PFSK-1 (cell line): ENCODE measurements around the gene RNF175.

ENCODE experiments used
- FOXP2 ChIP-seq: optimal IDR thresholded peaks from 2 replicates; pipeline ENCODE3; 2011; ENCODE audit warnings: borderline replicate concordance, control low read depth, inconsistent platforms; ENCODE audit not compliant: insufficient read depth; ENCODE audit errors: extremely low read length, extremely low read depth
- POLR2AphosphoS5 ChIP-seq: IDR thresholded peaks from 2 replicates; pipeline ENCODE4 v1.6.1; 2012; ENCODE audit warnings: low read depth, mild to moderate bottlenecking, control low read depth, low read length, moderate library complexity
- REST ChIP-seq, 2 experiments: IDR thresholded peaks; 2 replicates each; pipeline versions ENCODE4 v1.6.1 to v1.8.0; 2011 to 2012; ENCODE audit warnings: low read depth in 2 of 2, low read length in 2 of 2, control low read depth in 1 of 2, inconsistent platforms in 1 of 2, mild to moderate bottlenecking in 1 of 2, moderate library complexity in 1 of 2; ENCODE audit not compliant: insufficient read depth in 1 of 2
- SIN3A ChIP-seq: IDR thresholded peaks from 2 replicates; pipeline ENCODE4 v1.6.1; 2012; ENCODE audit warnings: mild to moderate bottlenecking, low read length, moderate library complexity, borderline replicate concordance; ENCODE audit not compliant: insufficient read depth
- TAF1 ChIP-seq: IDR thresholded peaks from 2 replicates; pipeline ENCODE4 v1.6.1; 2012; ENCODE audit warnings: low read length, control low read depth, borderline replicate concordance; ENCODE audit not compliant: insufficient read depth

The RNF175 gene

GRCh38 chr4:153766758-153767157 is 6.9 kb upstream of the RNF175 start:
- TF ChIP-seq FOXP2 (no peak), POLR2AphosphoS5 (no peak), REST (IDR thresholded peaks at IDR 0.05; ENCODE audit: insufficient read depth in 1 of 2, low read depth in 2 of 2, low read length in 2 of 2) (no peak), TAF1 (no peak), SIN3A (no peak)

GRCh38 chr4:153765894-153766293 is 6.1 kb upstream of the RNF175 start:
- TF ChIP-seq REST (IDR thresholded peaks at IDR 0.05; ENCODE audit: insufficient read depth in 1 of 2, low read depth in 2 of 2, low read length in 2 of 2) (no peak), FOXP2 (no peak), SIN3A (no peak), TAF1 (no peak), POLR2AphosphoS5 (no peak)

- no peak for TF ChIP-seq REST (IDR thresholded peaks at IDR 0.05; ENCODE audit: insufficient read depth in 1 of 2, low read depth in 2 of 2, low read length in 2 of 2)
- TF ChIP-seq TAF1: no peak
Measured at GRCh38 chr4:153764601-153765368, 5.0 kb upstream of the RNF175 start.

GRCh38 chr4:153763404-153763803 is 3.6 kb upstream of the RNF175 start:
- TF ChIP-seq SIN3A (no peak), FOXP2 (no peak), TAF1 (no peak), POLR2AphosphoS5 (no peak), REST (IDR thresholded peaks at IDR 0.05; ENCODE audit: insufficient read depth in 1 of 2, low read depth in 2 of 2, low read length in 2 of 2) (no peak)
